Naive thymus-derived CD8-positive, alpha-beta T cell (primary cell): ENCODE measurements around the gene CADM4. TPM values are rescaled to one million over a fixed set of nuclear protein-coding genes. Genes with fewer than 3 reads are reported as not detected.
A peak's percentile ranks its signal among the peaks of the same experiment; 100 is the strongest.

Experiments used
- ATAC-seq, 2 donors: fragments of 150-1000 bp; cut with Tn5 transposase in 1 of 2; sonication (Bioruptor Pico), chemical (Tn5 transposase) in 1 of 2; 1 replicate in 1 of 2; 2 replicates in 1 of 2; pipeline ENCODE4 v1.10.0; 2021; ENCODE audit warnings: mild to moderate bottlenecking in 2 of 2, moderate library complexity in 2 of 2
- POLR2A ChIA-PET: fragments of 350-600 bp; sonication (Branson Sonifier 250); formaldehyde crosslinking; loops from one replicate; lab custom pipeline; 2021; ENCODE audit warnings: antibody characterized with exemption; lab: Charles Lee
- DNase-seq, 10 donors: peaks; one replicate each; pipeline versions ENCODE4 v3.0.0 to v3.0.0-alpha.2; 2020 to 2022
- H3K27ac Mint-ChIP-seq, 10 donors: one replicate each; pipeline ENCODE4 v1.8.0; 2020 to 2022; ENCODE audit warnings: mild to moderate bottlenecking in 10 of 10, mixed read lengths in 10 of 10, moderate library complexity in 4 of 10, inconsistent platforms in 1 of 10
- H3K27me3 Mint-ChIP-seq, 5 donors: one replicate each; pipeline ENCODE4 v1.8.0; 2021 to 2022; ENCODE audit warnings: mixed read lengths in 5 of 5
- H3K36me3 Mint-ChIP-seq, 3 donors: one replicate each; pipeline ENCODE4 v1.8.0; 2020 to 2022; ENCODE audit warnings: mixed read lengths in 3 of 3, mild to moderate bottlenecking in 2 of 3, inconsistent platforms in 1 of 3
- H3K4me1 Mint-ChIP-seq, 4 donors: one replicate each; pipeline ENCODE4 v1.8.0; 2021 to 2022; ENCODE audit warnings: mixed read lengths in 4 of 4
- H3K4me3 Mint-ChIP-seq, 10 donors: one replicate each; pipeline ENCODE4 v1.8.0; 2020 to 2022; ENCODE audit warnings: mild to moderate bottlenecking in 10 of 10, mixed read lengths in 10 of 10, moderate library complexity in 6 of 10, inconsistent platforms in 1 of 10
- H3K9me3 Mint-ChIP-seq, 9 donors: one replicate each; pipeline ENCODE4 v1.8.0; 2020 to 2022; ENCODE audit warnings: mixed read lengths in 9 of 9, mild to moderate bottlenecking in 3 of 9, inconsistent platforms in 1 of 9, moderate library complexity in 1 of 9
- polyA plus RNA-seq, 3 donors: library from polyadenylated mRNA; unstranded; fragments of 300-500 nt; fragmentation: Illumina TruSeq; gene quantifications; one replicate each; pipeline ENCODE4 v1.2.3, GENCODE V29; 2021
- total RNA-seq, 8 experiments: library from RNA in 2 of 8; stranded (reverse) in 2 of 8; gene quantifications; one replicate each; pipeline ENCODE4 v1.2.3 and lab custom pipeline; 2021 to 2026

The CADM4 gene
- total and polyA plus RNA-seq, 5 experiments from 2014 or later: 0.39 to 0.63 TPM; not detected in 3

- Mint-ChIP-seq H3K9me3 (no peaks in the 10 kb centered on the region), H3K4me1 (peaks cover 17 to 33% (median 24%) of the 10 kb centered on the region in 4 donors), H3K36me3 (no peaks in the 10 kb centered on the region), H3K27ac (peak overlapping the region in 3 of 10 donors; percentile 19 to 68 (median 56)), H3K27me3 (peaks cover 2 to 18% (median 11%) of the 10 kb centered on the region in 5 donors), H3K4me3 (no peak overlapping the region)
- no peak for DNase-seq
- ATAC-seq: no peak
- POLR2A ChIA-PET: interaction anchor here (0.6 kb wide), 1 partner anchor 69 kb away, joined by 7 read pairs; no protein-coding TSS in a partner anchor
Measured at GRCh38 chr19:43625918-43626579, 13.6 kb downstream of the CADM4 start.

GRCh38 chr19:43624933-43625332 is 14.7 kb downstream of the CADM4 start:
- DNase-seq (peak; percentile 73 to 91 (median 82)), ATAC-seq (peak; percentile 81 to 92)
- Mint-ChIP-seq H3K9me3 (no peaks in the 10 kb centered on the region), H3K27ac (peak overlapping the region in 5 of 10 donors; percentile 50 to 75 (median 65)), H3K27me3 (peaks cover 2 to 18% (median 11%) of the 10 kb centered on the region in 5 donors), H3K36me3 (no peaks in the 10 kb centered on the region), H3K4me3 (peak overlapping the region in 5 of 10 donors; percentile 25 to 75 (median 53)), H3K4me1 (peaks cover 23 to 44% (median 34%) of the 10 kb centered on the region in 4 donors)
- POLR2A ChIA-PET: no interaction called here

GRCh38 chr19:43623889-43624670 is 15.6 kb downstream of the CADM4 start:
- ATAC-seq: no peak
- Mint-ChIP-seq H3K4me3 (no peak overlapping the region), H3K27me3 (peaks cover 2 to 18% (median 11%) of the 10 kb centered on the region in 5 donors), H3K27ac (peak overlapping the region in 9 of 10 donors; percentile 22 to 77 (median 60)), H3K9me3 (no peaks in the 10 kb centered on the region), H3K4me1 (peaks cover 25 to 47% (median 39%) of the 10 kb centered on the region in 4 donors), H3K36me3 (no peaks in the 10 kb centered on the region)
- POLR2A ChIA-PET: interaction anchor here (1.6 kb wide), 1 partner anchor 27 kb away, joined by 5 read pairs; no protein-coding TSS in a partner anchor
- DNase-seq: no peak

GRCh38 chr19:43622956-43623355 is 16.7 kb downstream of the CADM4 start:
- Mint-ChIP-seq H3K27me3 (peaks cover 2 to 16% (median 11%) of the 10 kb centered on the region in 5 donors), H3K9me3 (no peaks in the 10 kb centered on the region), H3K4me3 (no peak overlapping the region), H3K4me1 (peaks cover 27 to 51% (median 43%) of the 10 kb centered on the region in 4 donors), H3K27ac (peak overlapping the region in 3 of 10 donors; percentile 23 to 34 (median 31)), H3K36me3 (no peaks in the 10 kb centered on the region)
- POLR2A ChIA-PET: interaction anchor here (1.6 kb wide), 1 partner anchor 26 kb away, joined by 5 read pairs; no protein-coding TSS in a partner anchor
- DNase-seq (no peak), ATAC-seq (no peak)

- Mint-ChIP-seq H3K27me3 (peaks cover 2 to 9% (median 6%) of the 10 kb centered on the region in 5 donors), H3K4me1 (peaks cover 25 to 50% (median 42%) of the 10 kb centered on the region in 4 donors), H3K27ac (peak overlapping the region in 5 of 10 donors; percentile 10 to 88 (median 62)), H3K36me3 (no peaks in the 10 kb centered on the region), H3K4me3 (no peak overlapping the region), H3K9me3 (no peaks in the 10 kb centered on the region)
- ATAC-seq (no peak), DNase-seq (no peak)
- POLR2A ChIA-PET: no interaction called here
Measured at GRCh38 chr19:43622070-43622469, 17.6 kb downstream of the CADM4 start.

- Mint-ChIP-seq H3K4me3 (peak overlapping the region; percentile 95 to 99 (median 98)), H3K27ac (peak overlapping the region; percentile 94 to 99 (median 98)), H3K27me3 (no peaks in the 10 kb centered on the region), H3K4me1 (peaks cover 21 to 52% (median 48%) of the 10 kb centered on the region in 4 donors), H3K9me3 (no peaks in the 10 kb centered on the region), H3K36me3 (no peaks in the 10 kb centered on the region)
- POLR2A ChIA-PET: interaction anchor here (0.6 to 1.3 kb wide), 8 partner anchors 9 to 112 kb away, joined by 3 to 7 read pairs (median 3); partner anchors contain the start of genes IRGQ and ZNF576
- ATAC-seq (peak in 1 of 2 donors; percentile 20), DNase-seq (peak in 7 of 10 donors; percentile 78 to 94 (median 81))
Measured at GRCh38 chr19:43620061-43621001, 19.3 kb downstream of the CADM4 start.

GRCh38 chr19:43619262-43620060 is 20.2 kb downstream of the CADM4 start, which contains the start of gene ZNF428:
ZNF428 (minus strand) TSS chr19:43619629; CDS start chr19:43614304, 5,325 bp downstream.
- ATAC-seq: peak; percentile 89 to 90
- peak; percentile 78 to 92 (median 82) for DNase-seq
- no peaks in the 10 kb centered on the region for H3K27me3 Mint-ChIP-seq
- POLR2A ChIA-PET: interaction anchor here (0.6 to 2.1 kb wide), 5 partner anchors 8 to 64 kb away, joined by 3 to 15 read pairs (median 4); partner anchors contain the start of gene ZNF576
- no peaks in the 10 kb centered on the region for H3K36me3 Mint-ChIP-seq
- no peaks in the 10 kb centered on the region for H3K9me3 Mint-ChIP-seq
- H3K27ac Mint-ChIP-seq: peak within 1 kb of the TSS; percentile 94 to 99 (median 98)
- H3K4me1 Mint-ChIP-seq: peaks cover 20 to 51% (median 40%) of the 10 kb centered on the region in 4 donors
- peak within 1 kb of the TSS; percentile 95 to 99 (median 98) for H3K4me3 Mint-ChIP-seq

- ATAC-seq (peak; percentile 13 to 38), DNase-seq (peak in 6 of 10 donors; percentile 13 to 40 (median 32))
- H3K36me3 Mint-ChIP-seq: peaks cover 0 to 5% (median 0%) of the 10 kb centered on the region in 3 donors
- H3K4me1 Mint-ChIP-seq: peaks cover 21 to 54% (median 38%) of the 10 kb centered on the region in 4 donors
- H3K27ac Mint-ChIP-seq: peak overlapping the region; percentile 92 to 99 (median 96)
- no peaks in the 10 kb centered on the region for H3K9me3 Mint-ChIP-seq
- POLR2A ChIA-PET: interaction anchor here (2.1 kb wide), 1 partner anchor 22 kb away, joined by 15 read pairs; the partner anchor contains the start of gene ZNF576
- H3K4me3 Mint-ChIP-seq: peak overlapping the region; percentile 95 to 99 (median 98)
- no peaks in the 10 kb centered on the region for H3K27me3 Mint-ChIP-seq
Measured at GRCh38 chr19:43618921-43619261, 20.8 kb downstream of the CADM4 start.

GRCh38 chr19:43616954-43617353 is 22.7 kb downstream of the CADM4 start:
- Mint-ChIP-seq H3K27ac (peak overlapping the region in 2 of 10 donors; percentile 61 to 79), H3K27me3 (no peaks in the 10 kb centered on the region), H3K9me3 (no peaks in the 10 kb centered on the region), H3K4me1 (peaks cover 35 to 71% (median 49%) of the 10 kb centered on the region in 4 donors), H3K36me3 (peaks cover 0 to 24% (median 7%) of the 10 kb centered on the region in 3 donors), H3K4me3 (peak overlapping the region in 2 of 10 donors; percentile 41 to 50)
- no peak for DNase-seq
- POLR2A ChIA-PET: interaction anchor here (0.6 to 3.1 kb wide), 4 partner anchors 10 to 1945 kb away, joined by 6 to 12 read pairs (median 8); no protein-coding TSS in a partner anchor
- no peak for ATAC-seq

- Mint-ChIP-seq H3K27ac (peak overlapping the region in 4 of 10 donors; percentile 22 to 71 (median 46)), H3K4me1 (peaks cover 39 to 70% (median 51%) of the 10 kb centered on the region in 4 donors), H3K27me3 (no peaks in the 10 kb centered on the region), H3K4me3 (no peak overlapping the region), H3K9me3 (no peaks in the 10 kb centered on the region), H3K36me3 (peaks cover 0 to 30% (median 10%) of the 10 kb centered on the region in 3 donors)
- POLR2A ChIA-PET: interaction anchor here (0.6 to 3.1 kb wide), 2 partner anchors 10 to 1946 kb away, joined by 7 to 12 read pairs; no protein-coding TSS in a partner anchor
- ATAC-seq (no peak), DNase-seq (no peak)
Measured at GRCh38 chr19:43616306-43616705, 23.3 kb downstream of the CADM4 start.
